ENCODE data around the gene TAF4. TPM values are rescaled to one million over a fixed set of nuclear protein-coding genes. Genes with fewer than 3 reads are reported as not detected.

The TAF4 gene
- total RNA-seq, 4 donors from 2014 or later: 7.1 to 15.9 (median 11.9) TPM

DNA sequence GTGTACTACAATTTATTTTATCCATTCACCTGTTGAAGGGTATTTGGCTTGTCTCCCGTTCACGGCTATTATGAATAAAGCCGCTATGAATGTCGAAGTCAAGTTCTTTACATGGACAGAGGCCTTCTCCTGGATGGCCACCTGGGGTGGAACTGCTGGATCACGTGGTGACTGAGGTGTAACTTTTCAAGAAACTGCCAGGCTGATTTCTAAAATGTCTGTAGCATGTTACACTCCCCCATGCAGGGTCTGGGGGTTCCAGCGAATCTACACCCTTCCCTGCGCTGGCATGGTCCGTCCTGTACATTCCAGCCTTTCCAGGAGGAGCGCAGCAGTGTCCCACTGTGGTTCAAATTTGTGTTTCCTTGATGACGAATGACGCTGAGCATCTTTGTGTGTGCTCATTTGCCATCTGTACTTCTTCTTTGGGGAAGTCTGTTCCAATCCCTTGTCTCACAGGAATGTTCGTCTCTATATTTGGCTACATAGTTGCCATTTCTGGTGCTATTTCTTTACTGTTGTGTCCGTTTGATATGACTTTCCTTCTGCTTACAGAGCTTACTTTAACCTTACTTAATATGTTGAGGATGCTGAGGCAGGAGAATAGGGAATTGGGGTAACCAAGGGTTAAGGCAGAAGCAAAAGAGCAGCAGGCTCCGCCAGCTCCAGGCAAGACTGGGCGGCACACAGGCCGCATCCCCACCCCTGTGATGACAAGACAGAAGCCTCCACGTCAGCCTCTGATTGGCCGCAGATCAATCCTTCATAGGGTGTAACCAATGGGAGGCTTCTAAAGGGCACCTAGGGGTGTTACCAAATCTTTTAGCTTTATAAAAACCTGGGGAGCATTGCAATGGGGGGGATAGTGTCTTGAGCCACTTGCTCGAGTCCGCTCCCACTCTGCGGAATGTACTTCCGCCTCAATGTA lies 106.6 kb downstream of the TAF4 start:
- ATAC-seq (ENCODE audit: low FRiP score) (no peak), DNase-seq (ENCODE audit: low spot score) (no peak)

DNA sequence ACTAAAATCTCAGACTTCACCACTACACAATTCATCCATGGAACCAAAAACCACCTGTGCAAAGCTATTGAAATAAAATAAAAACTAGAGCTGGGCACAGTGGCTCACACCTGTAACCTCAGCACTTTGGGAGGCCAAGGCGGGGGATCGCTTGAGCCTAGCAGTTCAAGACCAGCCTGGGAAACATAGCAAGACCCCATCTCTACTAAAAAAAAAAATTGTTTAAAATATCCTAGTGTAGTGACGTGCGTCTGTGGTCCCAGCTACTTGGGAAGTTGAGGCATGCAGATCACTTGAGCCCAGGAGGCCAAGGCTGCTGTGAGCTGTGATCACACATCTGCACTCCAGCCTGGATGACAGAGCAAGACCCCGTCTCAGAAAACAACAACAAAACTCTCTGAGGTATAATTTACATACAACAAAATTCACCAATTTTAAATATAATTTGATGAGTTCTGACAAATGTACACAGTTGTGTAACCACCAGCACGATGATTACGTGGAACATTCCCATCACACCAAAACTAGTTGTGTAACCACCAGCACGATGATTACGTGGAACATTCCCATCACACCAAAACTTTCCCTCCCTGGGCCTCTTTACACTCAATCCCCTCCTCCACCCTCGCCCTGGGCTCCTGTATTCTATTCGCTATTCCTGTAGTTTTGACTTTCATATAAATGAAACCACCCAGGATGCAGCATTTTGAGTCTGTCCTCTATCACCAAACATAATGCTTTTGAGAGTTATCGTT lies 107.5 kb downstream of the TAF4 start:
- no peak for ATAC-seq (ENCODE audit: low FRiP score)
- no peak for DNase-seq (ENCODE audit: low spot score)

More for the DNA sequence above, 106.6 kb downstream of the TAF4 start:
- TF ChIP-seq, protein P1, sequence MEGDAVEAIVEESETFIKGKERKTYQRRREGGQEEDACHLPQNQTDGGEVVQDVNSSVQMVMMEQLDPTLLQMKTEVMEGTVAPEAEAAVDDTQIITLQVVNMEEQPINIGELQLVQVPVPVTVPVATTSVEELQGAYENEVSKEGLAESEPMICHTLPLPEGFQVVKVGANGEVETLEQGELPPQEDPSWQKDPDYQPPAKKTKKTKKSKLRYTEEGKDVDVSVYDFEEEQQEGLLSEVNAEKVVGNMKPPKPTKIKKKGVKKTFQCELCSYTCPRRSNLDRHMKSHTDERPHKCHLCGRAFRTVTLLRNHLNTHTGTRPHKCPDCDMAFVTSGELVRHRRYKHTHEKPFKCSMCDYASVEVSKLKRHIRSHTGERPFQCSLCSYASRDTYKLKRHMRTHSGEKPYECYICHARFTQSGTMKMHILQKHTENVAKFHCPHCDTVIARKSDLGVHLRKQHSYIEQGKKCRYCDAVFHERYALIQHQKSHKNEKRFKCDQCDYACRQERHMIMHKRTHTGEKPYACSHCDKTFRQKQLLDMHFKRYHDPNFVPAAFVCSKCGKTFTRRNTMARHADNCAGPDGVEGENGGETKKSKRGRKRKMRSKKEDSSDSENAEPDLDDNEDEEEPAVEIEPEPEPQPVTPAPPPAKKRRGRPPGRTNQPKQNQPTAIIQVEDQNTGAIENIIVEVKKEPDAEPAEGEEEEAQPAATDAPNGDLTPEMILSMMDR (IDR thresholded peaks at IDR 0.05): no peak

DNA sequence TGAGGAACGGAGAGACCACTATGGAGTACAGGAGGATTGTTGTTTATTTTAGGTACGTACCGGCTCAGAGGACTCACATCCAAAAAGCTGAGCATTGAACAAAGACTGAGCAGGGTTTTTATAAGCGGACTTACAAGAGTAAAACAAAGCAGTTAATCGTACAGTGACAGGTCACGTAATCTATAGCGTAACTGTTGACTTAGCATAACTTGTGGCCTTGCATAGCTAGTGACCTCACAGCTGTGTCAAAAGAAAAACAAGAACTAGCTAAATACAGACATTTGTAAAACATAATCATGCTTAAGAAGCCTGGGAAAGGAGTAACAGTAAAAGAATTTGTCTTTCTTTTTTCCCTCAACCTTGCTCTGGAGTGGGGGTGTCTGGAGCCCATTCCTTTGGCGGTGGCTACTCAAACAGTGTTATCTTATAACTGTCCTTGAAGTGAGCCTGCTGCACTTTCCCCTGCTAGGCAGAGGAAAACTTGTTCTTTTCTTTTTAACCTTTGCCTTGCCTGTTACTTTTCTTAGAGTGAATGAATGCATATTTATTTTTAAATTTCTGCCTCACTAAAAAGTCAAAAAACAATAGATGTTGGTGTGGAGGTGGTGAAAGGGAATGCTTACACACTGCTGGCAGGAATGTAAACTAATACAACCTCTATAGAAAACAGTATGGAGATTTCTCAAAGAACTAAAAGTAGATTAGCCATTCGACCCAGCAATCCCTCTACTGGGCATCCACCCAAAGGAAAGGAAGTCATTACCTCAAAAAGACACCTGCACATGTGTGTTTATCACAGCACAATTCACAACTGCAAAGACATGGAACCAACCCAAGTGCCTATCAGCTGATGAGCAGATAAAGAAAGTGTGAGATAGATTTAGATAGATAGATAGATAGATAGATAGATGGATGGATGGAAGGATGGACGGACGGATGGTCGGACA lies 109.0 kb downstream of the TAF4 start:
- TF ChIP-seq, protein P1 (IDR thresholded peaks at IDR 0.05): no peak
- ATAC-seq (ENCODE audit: low FRiP score): no peak
- DNase-seq (ENCODE audit: low spot score): no peak

More for the DNA sequence above, 107.5 kb downstream of the TAF4 start:
- TF ChIP-seq, protein P1 (IDR thresholded peaks at IDR 0.05): no peak

DNA sequence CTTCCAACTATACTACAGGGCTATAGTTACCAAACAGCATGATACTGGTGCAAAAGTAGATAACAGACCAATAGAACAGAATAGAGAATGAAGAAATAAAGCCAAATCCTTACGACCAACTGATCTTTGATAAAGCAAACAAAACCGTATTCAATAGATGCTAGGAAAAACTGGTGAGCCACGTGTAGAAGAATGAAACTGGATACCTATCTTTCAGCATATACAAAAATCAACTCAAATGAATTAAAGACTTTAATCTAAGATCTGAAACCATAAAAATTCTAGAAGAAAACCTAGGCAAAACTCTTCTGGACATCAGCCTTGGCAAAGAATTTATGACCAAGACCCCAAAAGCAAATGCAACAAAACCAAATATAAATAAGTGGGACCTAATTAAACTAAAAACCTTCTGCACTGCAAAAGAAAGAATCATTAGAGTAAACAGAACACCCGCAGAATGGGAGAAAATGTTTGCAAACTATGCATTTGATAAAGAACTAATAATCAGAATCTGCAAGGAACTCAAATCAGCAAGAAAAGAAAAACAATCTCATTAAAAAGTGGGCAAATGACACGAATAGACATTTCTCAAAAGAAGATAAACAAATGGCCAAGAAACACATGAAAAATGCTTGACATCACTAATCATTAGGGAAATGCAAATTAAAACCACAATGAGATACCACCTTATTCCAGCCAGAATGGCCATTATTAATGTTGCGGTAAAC lies 109.8 kb downstream of the TAF4 start:
- no peak for ATAC-seq (ENCODE audit: low FRiP score)
- TF ChIP-seq, protein P1 (IDR thresholded peaks at IDR 0.05): no peak
- DNase-seq (ENCODE audit: low spot score): no peak

DNA sequence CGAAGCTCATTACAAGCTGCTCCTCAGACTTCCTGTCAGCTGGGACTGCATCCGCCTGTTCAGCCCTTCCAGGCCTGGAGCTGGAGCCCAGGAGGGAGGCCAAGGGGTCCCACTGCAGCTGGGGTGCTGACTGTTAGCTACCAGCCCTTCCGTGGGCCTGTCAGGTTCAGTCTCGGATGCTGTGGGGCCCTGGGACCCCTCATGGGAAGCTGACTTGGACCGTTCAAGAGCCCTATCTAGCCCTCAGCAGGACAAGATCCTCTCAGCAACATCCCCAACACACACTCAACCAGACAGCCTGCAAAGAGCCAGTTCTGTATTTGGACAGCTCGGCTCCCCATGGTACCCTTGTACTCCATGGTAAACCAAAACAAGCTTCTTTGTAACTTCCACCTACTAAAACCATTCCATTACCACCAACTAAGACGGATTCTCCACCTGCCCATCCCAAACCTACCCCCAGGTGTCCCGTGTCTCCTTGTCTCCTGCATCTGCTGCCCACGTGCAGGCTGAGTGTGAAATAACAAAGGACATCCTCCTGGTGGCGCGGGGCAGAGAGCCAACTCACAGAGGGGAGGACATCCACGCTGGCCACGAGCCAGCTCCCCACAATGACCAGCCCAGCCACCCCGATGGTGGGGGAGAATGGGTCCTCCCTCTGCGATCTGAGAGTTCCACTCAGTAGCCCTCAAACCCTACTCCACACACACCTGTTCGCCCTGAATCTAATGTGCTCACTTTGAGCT lies 111.2 kb downstream of the TAF4 start:
- ATAC-seq (ENCODE audit: low FRiP score) (no peak), DNase-seq (ENCODE audit: low spot score) (no peak)
- TF ChIP-seq, protein P1 (IDR thresholded peaks at IDR 0.05): no peak

Measured in omental fat pad (tissue), 4 donors.